Loucy (cell line): ENCODE measurements around the gene DIDO1.

Source experiments
- H2AFZ ChIP-seq: fragments of 200-600 bp; sonication (generic); 2 replicates; pipeline ENCODE4 v1.6.0; 2016; ENCODE audit warnings: antibody characterized with exemption, mild to moderate bottlenecking, low read length, moderate library complexity
- H3F3A ChIP-seq: fragments of 200-600 bp; 2 replicates; pipeline ENCODE4 v1.6.0; 2016; ENCODE audit warnings: antibody characterized with exemption, low read depth, mild to moderate bottlenecking
- H3K27me3 ChIP-seq: fragments of 200-600 bp; sonication (generic); 2 replicates; pipeline ENCODE4 v1.6.1; 2014; ENCODE audit warnings: low read length, mild to moderate bottlenecking; ENCODE audit not compliant: insufficient read depth, poor library complexity, severe bottlenecking
- H3K36me3 ChIP-seq: fragments of 200-600 bp; sonication (generic); 2 replicates; pipeline ENCODE4 v1.6.1; 2016; ENCODE audit warnings: low read length; ENCODE audit not compliant: insufficient read depth
- H3K4me1 ChIP-seq: fragments of 200-600 bp; sonication (generic); 2 replicates; pipeline ENCODE4 v1.5.1; 2014; ENCODE audit warnings: low read length, mild to moderate bottlenecking; ENCODE audit not compliant: insufficient read depth, poor library complexity, severe bottlenecking
- H3K4me2 ChIP-seq: fragments of 200-600 bp; sonication (generic); 2 replicates; pipeline ENCODE4 v1.6.0; 2014; ENCODE audit warnings: antibody characterized with exemption, low read length, low read depth, mild to moderate bottlenecking; ENCODE audit not compliant: poor library complexity, severe bottlenecking
- H3K4me3 ChIP-seq: fragments of 200-600 bp; sonication (generic); 2 replicates; pipeline ENCODE4 v1.5.1; 2014; ENCODE audit warnings: low read length, mild to moderate bottlenecking, mixed read lengths; ENCODE audit not compliant: poor library complexity, severe bottlenecking
- H3K79me2 ChIP-seq: fragments of 200-600 bp; sonication (generic); 2 replicates; pipeline ENCODE4 v1.6.1; 2014; ENCODE audit warnings: low read length; ENCODE audit not compliant: insufficient read depth
- H3K9ac ChIP-seq: fragments of 200-600 bp; sonication (generic); 2 replicates; pipeline ENCODE4 v1.6.0; 2014; ENCODE audit warnings: mild to moderate bottlenecking, low read depth, low read length, moderate library complexity; ENCODE audit not compliant: poor library complexity, severe bottlenecking
- H3K9me2 ChIP-seq: fragments of 200-600 bp; sonication (generic); replicated peaks from 2 replicates; pipeline ENCODE4 v1.6.1; 2016; ENCODE audit warnings: low read depth, low read length, mixed read lengths
- H3K9me3 ChIP-seq: fragments of 200-600 bp; sonication (generic); 2 replicates; pipeline ENCODE4 v1.6.1; 2014; ENCODE audit warnings: mild to moderate bottlenecking, antibody characterized with exemption, low read length, low read depth; ENCODE audit not compliant: insufficient read depth
- H4K20me1 ChIP-seq: fragments of 200-600 bp; sonication (generic); 2 replicates; pipeline ENCODE4 v1.6.0; 2014; ENCODE audit warnings: antibody characterized with exemption, low read length, mild to moderate bottlenecking; ENCODE audit not compliant: insufficient read depth, poor library complexity, severe bottlenecking
- CTCF ChIP-seq: fragments of 200-600 bp; sonication (generic); conservative IDR thresholded peaks from 2 replicates; pipeline ENCODE4 v1.5.1; 2014; ENCODE audit warnings: mild to moderate bottlenecking, antibody characterized with exemption, low read length
- EZH2phosphoT487 ChIP-seq: fragments of 200-600 bp; IDR thresholded peaks from 2 replicates; pipeline ENCODE4 v1.6.1; 2018; ENCODE audit warnings: antibody characterized with exemption, mild to moderate bottlenecking, moderate library complexity, borderline replicate concordance

The DIDO1 gene

GRCh38 chr20:62878244-62879038, 47.9 kb downstream of the DIDO1 start:
- H3K27me3 ChIP-seq = no peaks in the 10 kb centered on the region
- peaks cover 10% of the 10 kb centered on the region for H3F3A ChIP-seq
- H3K9me2 ChIP-seq = no peaks in the 10 kb centered on the region
- H3K9ac ChIP-seq = no peak overlapping the region
- TF ChIP-seq EZH2phosphoT487 (no peak), CTCF (no peak)
- H4K20me1 ChIP-seq = no peaks in the 10 kb centered on the region
- no peaks in the 10 kb centered on the region for H3K79me2 ChIP-seq
- H2AFZ ChIP-seq = no peak overlapping the region
- H3K9me3 ChIP-seq = no peaks in the 10 kb centered on the region
- H3K4me2 ChIP-seq = no peak overlapping the region
- peaks cover 4% of the 10 kb centered on the region for H3K4me1 ChIP-seq
- H3K4me3 ChIP-seq = no peak overlapping the region
- H3K36me3 ChIP-seq = no peaks in the 10 kb centered on the region

GRCh38 chr20:62876902-62877816, 49.1 kb downstream of the DIDO1 start:
- Histone ChIP-seq H3K4me2 (no peak overlapping the region), H3K4me1 (peaks cover 11% of the 10 kb centered on the region)

GRCh38 chr20:62876501-62876901, 49.8 kb downstream of the DIDO1 start:
- Histone ChIP-seq H3K27me3 (no peaks in the 10 kb centered on the region), H2AFZ (no peak overlapping the region), H3K79me2 (no peaks in the 10 kb centered on the region), H3K4me2 (no peak overlapping the region), H4K20me1 (no peaks in the 10 kb centered on the region), H3K36me3 (no peaks in the 10 kb centered on the region), H3K4me1 (peaks cover 11% of the 10 kb centered on the region), H3K9me2 (no peaks in the 10 kb centered on the region), H3K4me3 (no peak overlapping the region), H3F3A (peaks cover 10% of the 10 kb centered on the region), H3K9me3 (no peaks in the 10 kb centered on the region), H3K9ac (no peak overlapping the region)
- TF ChIP-seq CTCF (no peak), EZH2phosphoT487 (no peak)

More at GRCh38 chr20:62876902-62877816, 49.1 kb downstream of the DIDO1 start:
- no peak overlapping the region for H3K9ac ChIP-seq
- no peaks in the 10 kb centered on the region for H3K9me2 ChIP-seq
- H3K27me3 ChIP-seq = no peaks in the 10 kb centered on the region
- H3K36me3 ChIP-seq = no peaks in the 10 kb centered on the region
- H2AFZ ChIP-seq = no peak overlapping the region
- H3K4me3 ChIP-seq = no peak overlapping the region
- no peaks in the 10 kb centered on the region for H3K9me3 ChIP-seq
- no peaks in the 10 kb centered on the region for H3K79me2 ChIP-seq
- H3F3A ChIP-seq = peaks cover 10% of the 10 kb centered on the region
- TF ChIP-seq CTCF = no peak
- no peak for TF ChIP-seq EZH2phosphoT487
- H4K20me1 ChIP-seq = no peaks in the 10 kb centered on the region
